NB4 (cell line): ENCODE results near the gene TRAF4.

Experiments
- CTCF ChIP-seq: IDR thresholded peaks from one replicate; pipeline ENCODE4 v1.5.1; 2012; ENCODE audit warnings: low read depth, low read length
- MAX ChIP-seq: IDR thresholded peaks from 2 replicates; pipeline ENCODE4 v1.6.1; 2011; ENCODE audit warnings: low read depth, low read length
- MYC ChIP-seq: IDR thresholded peaks from 2 replicates; pipeline ENCODE4 v1.6.1; 2011; ENCODE audit warnings: low read depth, low read length
- POLR2A ChIP-seq: IDR thresholded peaks from 2 replicates; pipeline ENCODE4 v1.6.1; 2011; ENCODE audit warnings: mild to moderate bottlenecking; ENCODE audit not compliant: insufficient read length; ENCODE audit errors: extremely low read depth

DNA sequence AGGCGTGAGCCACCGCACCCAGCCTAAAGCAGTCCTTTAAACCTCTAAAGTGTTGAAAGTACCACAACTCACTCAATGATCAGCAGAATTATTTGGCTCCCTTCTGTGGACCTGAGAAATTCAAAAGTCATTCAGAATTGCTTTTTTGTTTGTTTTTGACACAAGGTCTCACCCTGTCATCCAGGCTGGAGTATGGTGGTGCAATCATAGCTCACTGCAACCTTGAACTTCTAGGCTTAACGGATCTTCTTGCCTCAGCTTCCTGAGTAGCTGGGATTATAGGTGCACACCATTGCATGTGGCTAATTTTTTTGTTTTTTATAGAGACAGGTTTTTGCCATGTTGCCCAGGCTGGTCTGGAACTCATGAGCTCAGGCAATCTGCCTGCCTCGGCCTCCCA is 44.3 kb downstream of the TRAF4 start:
- TF ChIP-seq CTCF (no peak), POLR2A (no peak), MAX (no peak), MYC (no peak)
